IMR-90 (cell line): ENCODE data around the gene OPA3. TPM values are rescaled to one million over a fixed set of nuclear protein-coding genes. Genes with fewer than 3 reads are reported as not detected.

Source experiments
- ATAC-seq: fragments of 200-7000 bp; cut with Tn5 transposase; 2 replicates; pipeline ENCODE4 v1.9.1; 2020; ENCODE audit warnings: low read depth, mild to moderate bottlenecking, moderate library complexity
- BruUV-seq: library from RNA; stranded (reverse); fragments of 400-500 nt; replicated peaks from 2 replicates; lab custom pipeline; 2021; lab: Mats Ljungman, UMichigan
- CTCF ChIA-PET: fragments of 300-600 bp; formaldehyde crosslinking; extraction: SDS; loops from one replicate; lab custom pipeline; 2021; ENCODE audit warnings: antibody characterized with exemption; lab: Yijun Ruan, JAX
- POLR2A ChIA-PET: fragments of 300-600 bp; sonication (Branson Sonifier 250); formaldehyde crosslinking; loops from one replicate; lab custom pipeline; 2022; ENCODE audit warnings: antibody characterized with exemption; ENCODE audit not compliant: unreplicated experiment; lab: Charles Lee
- DNase-seq: peaks from one replicate; pipeline ENCODE4 v3.0.0; 2013
- H2AFZ ChIP-seq: replicated peaks from 2 replicates; pipeline ENCODE3; 2013; ENCODE audit warnings: low read length, mild to moderate bottlenecking; ENCODE audit not compliant: poor library complexity
- H2AK5ac ChIP-seq: 2 replicates; pipeline ENCODE4 v1.6.1; 2013; ENCODE audit warnings: low read depth, low read length, inconsistent platforms
- H2AK9ac ChIP-seq: replicated peaks from 2 replicates; pipeline ENCODE3; 2013; ENCODE audit warnings: mild to moderate bottlenecking, low read depth, low read length, moderate library complexity; ENCODE audit not compliant: poor library complexity
- H2BK120ac ChIP-seq: 2 replicates; pipeline ENCODE4 v1.6.1; 2013; ENCODE audit warnings: low read depth, low read length, inconsistent platforms
- H2BK15ac ChIP-seq: 3 replicates; pipeline ENCODE4 v1.6.1; 2013; ENCODE audit warnings: low read depth, low read length, inconsistent platforms
- H2BK20ac ChIP-seq: 2 replicates; pipeline ENCODE4 v1.6.1; 2013; ENCODE audit warnings: low read depth, mild to moderate bottlenecking, inconsistent platforms, low read length, moderate library complexity
- H2BK5ac ChIP-seq: 2 replicates; pipeline ENCODE4 v1.6.1; 2013; ENCODE audit warnings: mild to moderate bottlenecking, low read depth, low read length, inconsistent platforms; ENCODE audit not compliant: poor library complexity, severe bottlenecking
- H3K14ac ChIP-seq: replicated peaks from 2 replicates; pipeline ENCODE4 v1.6.1; 2013; ENCODE audit warnings: low read depth, low read length, inconsistent platforms
- H3K18ac ChIP-seq: 2 replicates; pipeline ENCODE4 v1.6.1; 2013; ENCODE audit warnings: low read depth, low read length, control low read depth
- H3K23ac ChIP-seq: 2 replicates; pipeline ENCODE4 v1.6.1; 2013; ENCODE audit warnings: low read depth, low read length, inconsistent platforms
- H3K27ac ChIP-seq: 2 replicates; pipeline ENCODE4 v1.5.1; 2013; ENCODE audit warnings: mild to moderate bottlenecking, control low read depth, low read length; ENCODE audit not compliant: insufficient read depth
- H3K27me3 ChIP-seq: 2 replicates; pipeline ENCODE4 v1.6.1; 2013; ENCODE audit warnings: low read length; ENCODE audit not compliant: control insufficient read depth, insufficient read depth
- H3K36me3 ChIP-seq: 2 replicates; pipeline ENCODE4 v1.6.1; 2013; ENCODE audit warnings: low read length, mixed read lengths; ENCODE audit not compliant: control insufficient read depth, insufficient read depth
- H3K4ac ChIP-seq: 2 replicates; pipeline ENCODE4 v1.6.1; 2013; ENCODE audit warnings: low read depth, low read length, inconsistent platforms
- H3K4me1 ChIP-seq: 2 replicates; pipeline ENCODE4 v1.6.1; 2013; ENCODE audit warnings: low read length, mixed read lengths; ENCODE audit not compliant: control insufficient read depth, insufficient read depth
- H3K4me2 ChIP-seq: 2 replicates; pipeline ENCODE4 v1.6.1; 2013; ENCODE audit warnings: low read depth, mild to moderate bottlenecking, control low read depth, low read length, moderate library complexity
- H3K4me3 ChIP-seq: 2 replicates; pipeline ENCODE4 v1.5.1; 2013; ENCODE audit warnings: low read depth, mild to moderate bottlenecking, control low read depth, low read length, moderate library complexity; ENCODE audit not compliant: insufficient read depth
- H3K56ac ChIP-seq: 2 replicates; pipeline ENCODE4 v1.6.1; 2013; ENCODE audit warnings: low read length, inconsistent platforms; ENCODE audit not compliant: insufficient read depth; ENCODE audit errors: extremely low read depth
- H3K79me1 ChIP-seq, 2 experiments: 2 replicates each; pipeline ENCODE4 v1.6.1; 2013; ENCODE audit warnings: low read length in 2 of 2, inconsistent platforms in 1 of 2, low read depth in 1 of 2
- H3K9ac ChIP-seq: 2 replicates; pipeline ENCODE4 v1.6.1; 2013; ENCODE audit warnings: low read depth, low read length, control low read depth
- H3K9me1 ChIP-seq: 2 replicates; pipeline ENCODE4 v1.6.1; 2013; ENCODE audit warnings: low read length, inconsistent platforms; ENCODE audit not compliant: insufficient read depth
- H3K9me3 ChIP-seq: 2 replicates; pipeline ENCODE4 v1.6.1; 2013; ENCODE audit warnings: low read length; ENCODE audit not compliant: control insufficient read depth, insufficient read depth
- H4K20me1 ChIP-seq: 2 replicates; pipeline ENCODE4 v1.6.1; 2013; ENCODE audit warnings: low read length, inconsistent platforms; ENCODE audit not compliant: insufficient read depth
- H4K5ac ChIP-seq: 2 replicates; pipeline ENCODE4 v1.6.1; 2013; ENCODE audit warnings: mild to moderate bottlenecking, low read depth, low read length, control low read depth
- H4K8ac ChIP-seq, 2 experiments: 2 replicates each; pipeline ENCODE4 v1.6.1; 2013; ENCODE audit warnings: low read depth in 2 of 2, low read length in 2 of 2, control low read depth in 1 of 2, inconsistent platforms in 1 of 2
- H4K91ac ChIP-seq: 2 replicates; pipeline ENCODE4 v1.6.1; 2013; ENCODE audit warnings: low read depth, low read length, inconsistent platforms; ENCODE audit not compliant: insufficient read depth
- BHLHE40 ChIP-seq: fragments of 150-350 bp; IDR thresholded peaks from 2 replicates; pipeline ENCODE4 v1.6.1; 2016; ENCODE audit warnings: mild to moderate bottlenecking, low read depth, low read length
- CEBPB ChIP-seq: IDR thresholded peaks from 2 replicates; pipeline ENCODE4 v1.6.1; 2012; ENCODE audit warnings: low read depth, low read length, improper control_type of control experiment
- CHD1 ChIP-seq: IDR thresholded peaks from 2 replicates; pipeline ENCODE4 v1.6.1; 2012; ENCODE audit warnings: low read depth, low read length, improper control_type of control experiment
- CTCF ChIP-seq: conservative IDR thresholded peaks from 2 replicates; pipeline ENCODE4 v1.5.1; 2012; ENCODE audit warnings: mild to moderate bottlenecking, low read depth, low read length, improper control_type of control experiment
- ELK1 ChIP-seq: fragments of 150-350 bp; IDR thresholded peaks from 2 replicates; pipeline ENCODE4 v1.6.1; 2016; ENCODE audit warnings: low read depth, mild to moderate bottlenecking, low read length, moderate library complexity, borderline replicate concordance
- FOS ChIP-seq: fragments of 150-350 bp; IDR thresholded peaks from 2 replicates; pipeline ENCODE4 v1.6.1; 2016; ENCODE audit warnings: low read depth, low read length
- MAFK ChIP-seq: IDR thresholded peaks from 2 replicates; pipeline ENCODE4 v1.6.1; 2012; ENCODE audit warnings: low read depth, low read length, improper control_type of control experiment
- MAZ ChIP-seq: IDR thresholded peaks from 2 replicates; pipeline ENCODE4 v1.6.1; 2012; ENCODE audit warnings: low read depth, mild to moderate bottlenecking, low read length, improper control_type of control experiment, moderate library complexity, borderline replicate concordance
- MXI1 ChIP-seq: IDR thresholded peaks from 2 replicates; pipeline ENCODE4 v1.6.1; 2012; ENCODE audit warnings: low read depth, mild to moderate bottlenecking, low read length, moderate library complexity, borderline replicate concordance
- NFE2L2 ChIP-seq: fragments of 150-350 bp; IDR thresholded peaks from 2 replicates; pipeline ENCODE4 v1.6.1; 2016; ENCODE audit warnings: low read depth, mild to moderate bottlenecking, low read length
- POLR2A ChIP-seq: IDR thresholded peaks from 2 replicates; pipeline ENCODE4 v1.6.1; 2012; ENCODE audit warnings: mild to moderate bottlenecking, low read depth, low read length
- RAD21 ChIP-seq: IDR thresholded peaks from 2 replicates; pipeline ENCODE4 v1.6.1; 2012; ENCODE audit warnings: low read length, improper control_type of control experiment
- RCOR1 ChIP-seq: IDR thresholded peaks from 2 replicates; pipeline ENCODE4 v1.6.1; 2012; ENCODE audit warnings: mild to moderate bottlenecking, low read length, improper control_type of control experiment; ENCODE audit not compliant: insufficient replicate concordance
- RFX5 ChIP-seq: IDR thresholded peaks from 2 replicates; pipeline ENCODE4 v1.8.0; 2012; ENCODE audit warnings: low read depth, mild to moderate bottlenecking, low read length, moderate library complexity
- SMC3 ChIP-seq: fragments of 150-350 bp; IDR thresholded peaks from 2 replicates; pipeline ENCODE4 v1.6.1; 2016; ENCODE audit warnings: low read depth, mild to moderate bottlenecking, antibody characterized with exemption, low read length, moderate library complexity
- USF2 ChIP-seq: fragments of 150-350 bp; IDR thresholded peaks from 2 replicates; pipeline ENCODE4 v1.6.1; 2017; ENCODE audit warnings: mild to moderate bottlenecking, antibody characterized with exemption, low read length, low read depth
- WGBS, 2 experiments: methylation state at CpG; one replicate each; pipeline versions ENCODE4 v1.1.5 to v1.1.7; 2013; ENCODE audit warnings: missing lambda C conversion rate in 2 of 2; ENCODE audit not compliant: insufficient read length in 1 of 2; ENCODE audit errors: extremely low coverage in 2 of 2; 5-methylcytosine and 5-hydroxymethylcytosine counted together
- dilution Hi-C: fragments of 300-500 bp; cut with HindIII; formaldehyde crosslinking; loops from one replicate; pipeline ENCODE4 v1.14.3; 2018; ENCODE audit warnings: low sequenced_read_pairs; ENCODE audit not compliant: unreplicated experiment
- in situ Hi-C: fragments of 300-500 bp; cut with MboI; formaldehyde crosslinking; loops from 3 replicates; pipeline ENCODE4 v1.14.3; 2019; ENCODE audit warnings: low sequenced_read_pairs, inconsistent platforms, mixed read lengths
- intact Hi-C: fragments of 100-400 bp; cut with micrococcal nuclease; formaldehyde crosslinking; loops from 2 replicates; pipeline ENCODE4 v1.10.0; 2022
- polyA plus RNA-seq, 3 experiments: library from polyadenylated mRNA; depleted of rRNA; stranded (reverse); fragments of >200 nt; gene quantifications; 2 replicates each; pipeline ENCODE4 v1.2.3, GENCODE V29; 2012; ENCODE audit warnings: low replicate concordance in 1 of 3
- total RNA-seq: library from RNA; depleted of rRNA; stranded (reverse); fragments of >200 nt; gene quantifications from 2 replicates; pipeline ENCODE4 v1.2.3, GENCODE V29; 2012

OPA3 gene
- total and polyA plus RNA-seq, 2 of the 4 experiments (the other 2 are of a cell fraction), result 5.2 to 9.6 TPM

- no peak overlapping the region for H3K4me3 ChIP-seq
- no peak overlapping the region for H3K9ac ChIP-seq
- ChIA-PET CTCF (interaction anchor here (1.2 kb wide), 1 partner anchor 42 kb away, joined by 3 read pairs; no protein-coding TSS in a partner anchor), POLR2A (no interaction called here)
- H3K36me3 ChIP-seq, result no peaks in the 10 kb centered on the region
- 0 out of 2 replicates have a peak, but pooled peaks cover 3% of the 10 kb centered on the region for H3K9me1 ChIP-seq
- ATAC-seq, result no peak
- intact Hi-C loops (no loop called here), dilution Hi-C loops (no loop called here), in situ Hi-C loops (no loop called here)
- H3K4me1 ChIP-seq, result no peaks in the 10 kb centered on the region
- H2AK5ac ChIP-seq, result no peak overlapping the region
- H2BK120ac ChIP-seq, result no peak overlapping the region
- no TSS peak for BruUV-seq
- peaks cover 58% of the 10 kb centered on the region for H3K27me3 ChIP-seq
- H3K4ac ChIP-seq, result no peak overlapping the region
- no peak overlapping the region for H3K14ac ChIP-seq
- H3K56ac ChIP-seq, result no peak overlapping the region
- no CpG with 5 or more reads among the region's 5 CpGs for WGBS, 2 experiments
- H3K79me1 ChIP-seq, result no peaks in the 10 kb centered on the region
- H4K91ac ChIP-seq, result no peak overlapping the region
- H3K27ac ChIP-seq, result no peak overlapping the region
- TF ChIP-seq MXI1, result no peak
- TF ChIP-seq NFE2L2, result no peak
- TF ChIP-seq MAZ, result no peak
- TF ChIP-seq CEBPB, result no peak
- TF ChIP-seq RAD21, result no peak
- no peak for TF ChIP-seq SMC3
- no peak for TF ChIP-seq RCOR1
- TF ChIP-seq MAFK, result no peak
- TF ChIP-seq CTCF, result no peak
- no peak for TF ChIP-seq RFX5
- no peak for TF ChIP-seq CHD1
- no peak for TF ChIP-seq USF2
- TF ChIP-seq FOS, result no peak
- TF ChIP-seq ELK1, result no peak
- no peak for TF ChIP-seq BHLHE40
- TF ChIP-seq POLR2A, result no peak
- no peaks in the 10 kb centered on the region; the same call in 1 of the 2 replicates for H4K20me1 ChIP-seq
- no peak overlapping the region for H3K4me2 ChIP-seq
- H2BK5ac ChIP-seq, result no peak overlapping the region
- no peak overlapping the region for H2BK15ac ChIP-seq
- no peak overlapping the region for H4K8ac ChIP-seq
- no peak overlapping the region for H3K23ac ChIP-seq
- peaks cover 2% of the 10 kb centered on the region; the same call in 1 of the 2 replicates for H3K9me3 ChIP-seq
- H4K5ac ChIP-seq, result no peak overlapping the region
- H2AK9ac ChIP-seq, result no peak overlapping the region
- DNase-seq, result no peak
- H2BK20ac ChIP-seq, result no peak overlapping the region
- H2AFZ ChIP-seq, result no peak overlapping the region
- H3K18ac ChIP-seq, result no peak overlapping the region
Measured at GRCh38 chr19:45600340-45600885, 15.8 kb upstream of the OPA3 start.
